Measurements from ENCODE around the gene GPR142.

GPR142 gene, protein sequence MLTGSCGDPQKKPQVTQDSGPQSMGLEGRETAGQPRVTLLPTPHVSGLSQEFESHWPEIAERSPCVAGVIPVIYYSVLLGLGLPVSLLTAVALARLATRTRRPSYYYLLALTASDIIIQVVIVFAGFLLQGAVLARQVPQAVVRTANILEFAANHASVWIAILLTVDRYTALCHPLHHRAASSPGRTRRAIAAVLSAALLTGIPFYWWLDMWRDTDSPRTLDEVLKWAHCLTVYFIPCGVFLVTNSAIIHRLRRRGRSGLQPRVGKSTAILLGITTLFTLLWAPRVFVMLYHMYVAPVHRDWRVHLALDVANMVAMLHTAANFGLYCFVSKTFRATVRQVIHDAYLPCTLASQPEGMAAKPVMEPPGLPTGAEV

DNA sequence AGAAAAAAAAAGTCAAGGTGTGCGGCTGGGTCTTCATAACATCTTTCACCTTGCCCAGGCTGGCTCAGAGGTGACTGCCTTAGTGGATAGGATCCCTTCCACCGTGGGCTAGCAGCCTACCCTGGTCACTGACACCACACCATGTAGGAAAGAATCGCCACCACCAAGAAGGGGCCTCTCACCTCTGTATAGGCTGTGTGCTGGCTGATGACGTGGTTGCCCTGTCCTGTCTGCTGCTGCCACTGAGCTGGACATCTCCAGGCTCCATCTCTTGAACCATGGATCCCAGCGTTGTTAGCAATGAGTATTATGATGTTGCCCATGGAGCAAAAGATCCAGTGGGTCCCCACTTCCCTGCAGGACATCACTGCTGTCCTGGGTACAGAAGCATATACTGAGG, at the start of gene GPR142:
Gene GPR142 (plus strand): TSS at position 301 of the 400 bp plus-strand sequence. CDS start 2,035 bp downstream, outside the sequence.
- in situ Hi-C loops (cut with MboI; ENCODE audit: low sequenced_read_pairs): no loop called here

DNA sequence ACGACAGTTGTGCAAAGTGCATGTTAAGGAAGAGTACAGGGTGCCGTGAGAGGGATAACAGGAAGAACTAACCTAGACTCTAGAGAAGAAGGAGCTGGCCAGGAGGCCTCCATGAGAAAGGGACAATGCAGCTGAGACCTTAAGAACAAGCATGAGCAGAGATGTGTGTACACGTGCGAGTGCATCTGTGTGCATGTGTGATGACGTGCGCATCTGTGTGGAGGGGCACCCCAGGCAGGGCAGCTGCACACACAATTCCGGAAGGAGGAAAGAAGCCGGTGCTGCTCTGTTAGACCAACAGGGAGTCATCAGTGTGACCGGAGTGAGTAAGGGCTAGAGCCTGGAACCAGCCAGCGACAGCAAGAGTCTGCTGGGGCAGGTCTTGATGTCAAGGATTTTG, 48.9 kb upstream of the GPR142 start:
- in situ Hi-C loops (cut with MboI; ENCODE audit: low sequenced_read_pairs): no loop called here

DNA sequence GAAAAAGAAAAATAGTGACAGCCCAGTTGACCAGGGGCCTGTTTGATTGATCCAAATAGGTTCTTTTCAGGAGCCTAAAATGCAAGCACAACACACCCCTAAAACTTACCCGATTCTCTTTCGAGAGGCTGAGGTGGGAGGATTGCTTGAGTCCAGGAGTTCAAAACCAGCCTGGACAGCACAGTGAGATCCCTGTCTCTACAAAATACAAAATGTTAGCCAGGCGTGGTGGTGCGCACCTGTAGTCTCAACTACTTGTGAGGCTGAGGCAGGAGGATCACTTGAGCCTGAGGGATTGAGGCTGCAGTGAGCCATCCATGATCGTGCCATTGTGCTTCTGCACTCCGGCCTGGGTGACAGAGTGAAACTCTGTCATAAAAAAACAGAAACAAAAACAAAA, 42.8 kb upstream of the GPR142 start:
- in situ Hi-C loops (cut with MboI; ENCODE audit: low sequenced_read_pairs): no loop called here

DNA sequence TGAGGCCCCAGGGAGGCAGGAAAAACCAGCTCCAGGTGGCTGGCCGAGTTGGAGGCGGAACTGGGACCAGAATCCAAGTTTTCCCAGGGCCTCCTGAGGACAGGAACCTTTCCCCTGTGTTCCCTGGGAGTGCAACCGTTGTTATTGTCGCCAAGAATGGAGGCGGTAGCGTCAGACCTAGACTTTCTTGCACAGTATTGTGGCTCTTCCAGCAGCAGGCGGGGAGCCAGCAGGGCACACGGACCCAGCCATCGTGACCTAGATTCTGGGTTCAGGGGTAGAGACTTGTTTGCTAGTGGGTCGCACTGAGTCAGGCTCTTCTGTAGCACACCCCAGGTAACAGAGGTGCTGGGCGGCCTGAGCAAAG, 41.9 kb upstream of the GPR142 start:
- in situ Hi-C loops (cut with MboI; ENCODE audit: low sequenced_read_pairs): no loop called here

DNA sequence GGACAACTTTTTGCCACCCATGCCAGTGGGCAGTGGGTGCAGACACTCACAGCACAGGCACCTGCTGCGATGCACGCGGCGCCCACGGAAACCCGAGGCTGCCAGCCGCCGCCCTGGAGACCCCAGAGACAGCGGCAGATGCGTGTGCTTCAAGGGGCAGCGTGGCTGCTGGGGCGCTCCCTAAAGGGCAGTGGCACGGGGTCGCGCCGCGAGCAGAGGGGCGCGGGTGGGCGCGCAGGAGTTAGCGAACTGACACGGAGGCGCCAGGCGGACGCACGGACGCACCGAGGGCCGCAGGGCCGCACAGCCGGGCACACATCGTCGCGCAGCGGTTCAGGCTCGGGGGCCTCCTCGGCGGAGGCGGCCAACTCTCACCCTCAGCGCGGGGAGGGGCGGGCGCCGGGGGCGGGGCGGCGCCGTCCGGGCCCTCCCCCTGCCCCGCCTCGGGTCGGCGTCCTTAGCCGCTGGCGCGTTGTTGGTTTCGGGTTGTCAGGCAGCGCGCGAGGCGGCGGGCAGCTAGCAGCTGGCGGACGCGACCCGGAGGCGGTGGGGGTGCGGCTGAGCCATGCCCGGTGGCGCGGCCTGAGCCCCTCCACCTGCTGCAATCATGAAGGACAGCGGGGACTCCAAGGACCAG, 41.4 kb upstream of the GPR142 start, which contains the start of gene KIF19:
Gene KIF19 (plus strand): TSS at position 484 of the 637 bp plus-strand sequence. CDS start 124 bp downstream, at position 608.
- in situ Hi-C loops (cut with MboI; ENCODE audit: low sequenced_read_pairs): no loop called here

DNA sequence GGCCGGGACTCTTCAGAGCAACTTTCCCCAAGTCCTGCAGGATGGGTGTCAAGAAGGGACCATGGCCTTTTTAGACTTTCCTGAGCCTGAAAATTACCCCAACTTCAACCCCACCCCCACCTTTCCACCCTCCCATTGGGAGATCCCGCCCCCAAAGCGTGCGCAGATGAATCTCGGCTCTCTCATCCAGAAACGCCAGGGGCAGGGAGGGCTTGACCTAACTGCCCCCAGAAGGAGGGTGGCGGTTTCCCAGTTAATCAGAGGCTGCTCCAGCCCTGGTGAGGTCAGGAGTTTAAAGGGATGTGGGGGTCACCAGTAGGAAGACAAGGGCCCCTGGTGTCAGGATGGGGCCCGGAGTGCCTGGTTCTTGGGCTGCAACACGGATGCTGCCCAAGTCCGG, 40.8 kb upstream of the GPR142 start:
- in situ Hi-C loops (cut with MboI; ENCODE audit: low sequenced_read_pairs): no loop called here

DNA sequence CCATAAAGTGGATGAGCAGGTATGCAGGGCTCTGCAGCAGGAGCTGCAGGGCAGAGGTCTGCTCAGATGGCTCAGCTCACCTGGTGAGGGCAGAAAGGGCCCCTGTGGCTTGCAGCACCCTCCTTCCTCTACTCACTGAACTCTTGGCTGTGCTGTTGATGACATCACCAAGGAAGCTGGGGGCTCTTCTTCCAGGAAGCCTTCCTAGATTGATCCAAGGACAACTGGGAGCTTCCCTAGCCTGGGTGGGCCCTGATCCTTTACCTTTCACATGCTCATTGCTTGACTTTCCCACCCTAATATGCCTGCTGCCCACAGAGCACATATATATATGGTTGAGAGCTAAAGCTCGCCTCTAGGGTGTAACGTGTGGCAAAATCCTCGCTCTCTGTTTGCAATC, 38.8 kb upstream of the GPR142 start:
- in situ Hi-C loops (cut with MboI; ENCODE audit: low sequenced_read_pairs): no loop called here

DNA sequence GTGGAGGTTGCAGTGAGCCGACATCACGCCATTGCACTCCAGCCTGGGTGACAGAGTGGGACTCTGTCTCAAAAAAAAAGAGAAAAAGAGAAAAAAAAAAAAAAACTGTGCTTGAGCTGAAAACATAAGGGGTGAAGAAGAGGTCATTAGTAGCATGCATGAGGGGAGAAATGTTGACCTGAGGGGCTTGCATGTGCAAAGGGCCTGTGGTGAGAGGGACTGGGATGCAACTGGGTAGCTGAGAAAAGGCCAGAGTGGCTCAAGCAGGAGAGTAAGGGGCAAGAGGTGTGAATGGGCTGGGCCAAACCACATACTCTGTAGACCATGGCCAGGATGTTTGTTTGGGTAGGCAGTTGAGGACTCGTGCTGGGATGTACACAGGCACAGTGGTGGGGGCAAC, 37.9 kb upstream of the GPR142 start:
- in situ Hi-C loops (cut with MboI; ENCODE audit: low sequenced_read_pairs): no loop called here

DNA sequence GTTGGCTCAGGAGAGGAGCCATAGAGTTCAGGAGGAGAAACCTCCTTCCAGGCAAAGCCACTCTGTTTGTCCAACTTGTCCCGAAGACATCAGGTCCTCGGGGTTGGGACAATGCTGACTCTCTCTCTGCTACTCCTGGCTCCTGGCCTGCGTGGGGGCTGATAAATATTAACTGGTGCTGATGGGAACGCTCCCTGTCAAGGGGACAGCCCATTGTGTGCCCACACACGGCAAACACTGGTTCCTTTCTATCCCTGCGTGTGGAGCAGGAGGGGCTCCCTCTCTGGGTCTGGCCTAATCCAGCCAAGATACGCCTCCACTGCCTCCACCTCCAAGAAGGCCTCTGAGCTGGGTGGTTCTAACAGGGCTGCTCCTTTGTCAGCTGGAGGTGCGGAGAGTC, 36.9 kb upstream of the GPR142 start:
- in situ Hi-C loops (cut with MboI; ENCODE audit: low sequenced_read_pairs): no loop called here

DNA sequence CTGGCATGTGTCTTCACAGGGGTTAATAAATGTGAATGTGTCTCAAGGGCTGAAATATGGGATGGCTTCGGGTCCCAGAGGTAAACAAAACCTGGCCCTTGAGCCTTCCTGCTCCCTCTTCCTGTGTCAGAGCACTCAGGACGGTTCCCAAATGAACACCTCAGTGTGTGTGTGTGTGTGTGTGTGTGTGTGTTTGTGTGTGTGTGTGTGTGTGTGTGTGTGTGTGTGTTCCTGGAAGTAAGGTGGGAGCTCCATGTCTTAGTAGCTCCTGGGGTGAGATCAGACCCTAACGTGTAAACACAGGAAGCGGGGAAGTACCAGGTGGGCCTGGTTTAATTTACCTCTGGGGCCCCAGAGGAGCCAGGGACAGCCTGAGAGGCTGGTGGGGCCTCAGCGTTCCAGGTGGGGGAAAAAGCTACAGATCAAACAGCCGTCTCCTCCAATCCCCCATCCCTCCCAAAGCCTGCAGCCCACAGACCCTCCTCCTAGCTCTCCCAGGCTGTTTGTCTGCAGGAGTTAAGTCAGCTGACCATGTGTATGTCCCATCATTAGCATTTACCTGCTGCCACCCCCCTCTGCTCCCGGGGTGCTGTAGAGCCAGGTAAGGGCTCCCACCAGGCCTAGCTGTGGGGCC, 35.2 kb upstream of the GPR142 start:
- in situ Hi-C loops (cut with MboI; ENCODE audit: low sequenced_read_pairs): no loop called here

DNA sequence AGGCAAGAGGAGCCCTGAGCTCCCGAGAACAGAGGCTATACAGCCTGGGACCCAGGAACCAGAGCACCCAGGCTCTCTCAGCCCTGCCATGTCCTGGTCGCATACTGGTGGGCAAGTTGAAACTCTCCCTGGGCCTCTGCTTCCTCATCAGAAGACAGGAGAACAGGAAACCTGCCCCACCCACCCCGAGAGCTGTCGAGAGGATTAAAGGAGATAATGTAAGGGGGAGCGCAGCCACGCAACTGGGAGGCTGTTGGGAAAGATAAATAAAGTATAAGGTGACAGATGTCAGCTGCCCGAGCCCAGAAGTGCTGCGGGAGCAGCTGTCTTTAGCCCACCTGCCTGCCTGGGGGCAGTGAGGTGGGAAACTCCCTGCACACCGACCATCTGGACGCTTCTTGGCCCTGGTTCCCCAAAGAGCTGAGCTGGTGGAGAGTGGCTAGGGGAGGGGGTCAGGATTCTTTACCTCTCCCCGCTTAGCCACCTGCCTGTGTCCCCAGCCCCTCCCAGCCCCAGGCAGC, 34.5 kb upstream of the GPR142 start:
- in situ Hi-C loops (cut with MboI; ENCODE audit: low sequenced_read_pairs): no loop called here

DNA sequence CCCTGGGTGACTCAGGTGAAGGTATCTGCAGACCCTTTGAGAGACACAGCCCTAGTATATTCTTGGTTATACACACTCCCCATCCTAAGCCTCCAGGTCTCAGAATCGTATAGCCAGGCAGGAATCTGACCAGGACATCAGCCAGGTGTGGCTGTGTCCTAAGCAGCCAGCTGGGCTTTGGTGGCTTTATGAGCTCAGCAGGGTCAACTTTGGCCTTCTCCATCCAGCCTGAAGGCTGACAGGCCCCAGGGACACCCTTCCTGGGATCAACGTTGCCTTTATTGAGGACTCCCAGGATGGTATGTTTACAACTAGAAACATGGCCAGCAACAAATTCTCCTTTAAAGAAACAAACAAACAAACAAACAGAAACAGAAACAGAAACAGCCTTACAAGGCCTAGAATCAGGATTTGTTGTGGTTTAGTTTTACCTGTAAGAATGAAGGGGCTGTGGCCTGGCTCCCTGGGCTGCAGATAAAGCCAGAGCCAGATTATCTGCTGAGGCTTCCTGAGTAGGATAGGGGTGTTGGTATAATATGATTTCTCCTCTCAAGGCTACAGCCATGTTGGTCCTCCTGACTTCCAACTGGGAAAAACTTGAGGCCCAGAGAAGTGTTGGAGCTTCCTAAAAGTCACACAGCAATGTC, 32.8 kb upstream of the GPR142 start:
- in situ Hi-C loops (cut with MboI; ENCODE audit: low sequenced_read_pairs): no loop called here

DNA sequence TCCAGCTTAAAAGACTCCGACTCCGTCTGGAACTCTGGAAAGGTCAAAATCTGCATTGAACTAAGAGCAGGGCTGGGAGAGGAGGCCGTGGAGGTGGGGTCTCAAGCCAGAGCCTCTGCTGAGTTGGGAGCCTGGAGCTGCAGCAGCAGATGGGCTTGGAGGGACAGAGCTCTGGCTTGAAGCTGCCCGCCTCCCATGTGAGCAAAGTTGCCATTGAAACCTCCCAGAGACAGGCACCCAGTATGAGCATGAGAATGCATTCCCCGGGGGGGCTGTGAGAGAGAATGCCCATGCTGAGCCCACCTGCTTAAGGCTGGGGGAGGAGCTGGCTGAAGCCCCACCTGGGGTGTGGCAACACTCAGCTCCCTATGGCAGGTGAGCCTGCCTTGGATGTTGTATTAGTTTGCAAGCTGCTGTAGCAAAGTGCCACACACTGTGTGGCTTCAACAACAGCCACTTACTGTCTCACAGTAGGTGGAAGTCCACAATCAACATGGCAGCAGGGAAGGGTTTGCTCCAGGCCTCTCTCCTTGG, 31.7 kb upstream of the GPR142 start:
- in situ Hi-C loops (cut with MboI; ENCODE audit: low sequenced_read_pairs): no loop called here

DNA sequence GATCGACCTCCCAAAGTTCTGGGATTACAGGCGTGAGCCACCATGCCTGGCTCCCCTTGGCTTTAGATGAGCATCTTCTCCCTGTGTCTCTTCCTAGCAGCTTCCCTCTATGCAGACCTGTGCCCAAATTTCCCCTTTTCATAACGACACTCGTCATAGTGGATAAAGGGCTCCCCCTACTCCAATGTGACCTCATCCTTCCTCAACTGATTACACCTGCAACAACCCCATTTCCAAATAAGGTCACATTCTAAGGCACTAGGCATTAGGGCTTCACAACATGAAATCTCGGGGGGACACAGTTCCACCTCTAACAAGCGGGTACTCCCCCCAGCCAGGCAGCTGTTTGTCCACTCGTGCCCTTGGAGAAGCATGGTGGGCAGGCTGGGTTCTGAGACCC, 31.0 kb upstream of the GPR142 start:
- in situ Hi-C loops (cut with MboI; ENCODE audit: low sequenced_read_pairs): no loop called here

DNA sequence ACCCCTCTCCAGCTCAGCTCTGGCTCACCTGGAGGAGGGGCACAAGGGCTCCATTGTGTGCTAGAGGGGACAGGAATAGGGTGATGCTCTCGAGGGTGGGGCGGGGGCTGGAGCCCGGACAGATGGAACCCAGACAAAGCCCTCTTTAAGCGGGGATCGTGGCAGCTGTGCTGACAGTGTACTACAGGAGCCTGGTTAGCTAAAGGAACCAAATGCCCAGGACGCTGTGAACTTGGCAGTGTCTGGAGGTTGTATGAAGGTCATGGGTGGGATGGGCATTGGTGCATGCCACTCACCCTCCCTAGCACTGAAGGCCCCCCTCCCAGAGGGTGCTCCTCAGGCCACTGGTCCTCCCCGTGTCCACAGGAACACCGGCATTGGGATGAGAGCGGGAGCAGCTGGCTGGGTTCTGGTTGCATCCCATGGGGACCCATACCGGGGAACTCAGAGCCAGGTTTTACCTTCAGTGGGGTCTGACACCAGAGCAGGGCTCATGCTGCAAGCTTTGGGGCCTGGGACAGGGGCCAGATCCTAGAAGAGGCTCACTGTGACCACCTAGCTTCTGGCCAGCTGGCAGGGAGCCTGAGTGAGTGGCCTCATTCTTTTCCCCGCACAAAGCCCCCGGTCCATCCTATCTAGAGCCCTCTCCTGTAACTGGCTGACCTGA, 29.3 kb upstream of the GPR142 start:
- in situ Hi-C loops (cut with MboI; ENCODE audit: low sequenced_read_pairs): no loop called here

DNA sequence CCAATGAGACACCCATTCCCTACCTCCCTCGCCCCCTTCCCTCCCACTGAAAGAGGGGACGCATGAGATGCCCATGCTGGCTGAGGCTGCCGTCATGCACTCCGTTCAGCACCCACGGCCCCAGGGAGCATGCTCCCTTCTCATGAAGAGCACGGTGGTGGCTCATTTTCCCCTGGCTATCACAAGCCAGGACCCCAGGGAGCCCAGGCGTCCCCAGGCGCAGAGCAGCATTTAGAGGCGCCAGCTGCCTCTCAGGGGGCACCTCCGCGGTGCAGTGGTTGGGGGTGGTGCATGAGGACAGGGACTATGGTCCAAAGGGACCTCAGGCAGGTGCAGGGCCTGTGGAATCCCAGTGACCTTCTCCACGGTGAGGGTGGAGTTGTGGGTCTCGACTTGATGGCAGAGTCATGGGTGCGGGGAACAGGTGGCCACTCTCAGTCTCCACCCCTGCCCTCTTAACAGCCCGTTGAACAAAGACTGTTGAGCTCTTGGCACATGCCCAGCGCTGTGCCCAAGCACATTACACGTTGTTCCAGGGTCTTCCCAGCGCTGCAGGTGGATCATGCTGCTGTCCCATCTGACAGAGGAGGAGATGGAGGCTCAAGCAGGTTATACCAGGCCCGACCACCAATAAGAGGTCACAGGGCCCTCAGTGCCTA, 27.6 kb upstream of the GPR142 start:
- in situ Hi-C loops (cut with MboI; ENCODE audit: low sequenced_read_pairs): no loop called here

DNA sequence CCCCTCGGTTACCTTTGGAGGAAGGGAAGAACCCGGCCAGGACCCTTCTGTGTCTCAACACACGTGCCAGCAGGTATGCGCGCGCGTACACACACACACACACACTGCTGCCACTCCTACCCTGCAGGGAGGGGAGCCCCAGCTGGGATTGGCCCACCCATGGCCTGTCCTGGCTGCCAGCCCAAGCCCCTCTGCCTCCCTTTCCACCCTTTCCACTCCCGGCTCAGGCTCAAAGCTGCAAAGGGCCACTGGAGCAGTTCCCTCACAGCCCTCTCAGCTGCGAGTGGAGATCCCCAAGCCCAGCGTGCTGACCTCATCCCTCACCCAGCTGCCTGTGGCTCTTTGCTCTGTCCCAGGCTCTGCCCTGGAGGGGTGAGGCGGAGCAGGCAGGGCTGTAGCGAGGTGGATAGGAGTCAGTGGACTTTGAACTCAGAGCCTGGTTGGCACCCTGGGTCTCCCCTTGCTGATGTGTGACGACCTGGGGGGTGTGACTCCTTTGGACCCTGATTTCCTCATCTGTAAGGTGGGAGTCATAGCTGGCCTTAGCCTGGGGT, 26.8 kb upstream of the GPR142 start:
- in situ Hi-C loops (cut with MboI; ENCODE audit: low sequenced_read_pairs): no loop called here

DNA sequence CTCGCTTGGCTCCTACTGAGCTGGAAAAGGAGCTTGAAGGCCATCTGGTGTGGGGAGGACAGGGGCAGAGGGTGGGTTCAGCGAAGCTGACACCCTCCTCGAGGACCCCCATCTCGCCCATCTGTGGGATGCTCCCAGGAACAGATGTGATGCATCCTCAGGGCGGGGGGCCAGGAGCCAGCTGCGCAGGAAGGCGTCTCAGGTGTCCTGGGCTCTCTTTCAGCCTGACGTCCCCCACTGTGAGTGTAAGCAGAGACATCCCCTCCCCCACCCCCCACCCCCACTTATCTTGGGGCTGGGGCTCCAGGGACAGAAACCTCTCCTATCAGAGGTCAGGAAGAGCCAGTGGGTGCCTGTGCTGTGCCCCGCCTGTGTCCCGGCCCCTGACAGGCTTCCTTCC, 25.1 kb upstream of the GPR142 start:
- in situ Hi-C loops (cut with MboI; ENCODE audit: low sequenced_read_pairs): no loop called here

DNA sequence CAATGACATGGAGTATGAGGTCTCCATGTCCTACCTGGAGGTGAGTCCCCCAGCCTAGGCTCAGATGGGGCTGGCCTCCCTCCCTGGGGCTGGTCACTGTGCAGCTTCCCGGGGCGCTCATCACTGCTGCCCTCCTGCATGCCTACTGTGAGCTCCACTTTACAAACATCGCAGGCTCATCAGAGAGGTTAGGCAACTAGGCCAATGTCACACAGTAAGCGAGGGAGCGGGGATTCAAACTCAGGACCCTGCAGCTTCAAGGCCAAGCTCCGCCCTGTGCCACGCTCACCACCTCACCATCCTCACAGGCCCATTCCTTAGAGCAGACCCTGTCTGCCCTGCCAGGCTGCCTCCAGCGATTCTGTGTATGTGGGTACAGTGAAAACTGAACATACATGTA, 24.2 kb upstream of the GPR142 start:
- in situ Hi-C loops (cut with MboI; ENCODE audit: low sequenced_read_pairs): no loop called here
